HEK293 (cell line): ENCODE measurements around the gene CAMK2D.

Experiments
- CTCF ChIA-PET: fragments of 350-600 bp; formaldehyde crosslinking; extraction: SDS; loops from one replicate; lab custom pipeline; 2021; ENCODE audit warnings: antibody characterized with exemption; lab: Yijun Ruan, JAX
- POLR2A ChIA-PET: fragments of 300-600 bp; formaldehyde crosslinking; extraction: SDS; loops from one replicate; lab custom pipeline; 2020; ENCODE audit warnings: antibody characterized with exemption, inconsistent platforms; lab: Yijun Ruan, JAX
- H3K27ac ChIP-seq: fragments of 200-500 bp; sonication (Bioruptor generic); 2 replicates; pipeline ENCODE4 v1.5.1; 2014; ENCODE audit warnings: low read depth, low read length, control low read depth, inconsistent platforms; ENCODE audit errors: extremely low read depth
- H3K36me3 ChIP-seq, 2 experiments: fragments of 200-500 bp in 1 of 2; sonication (Bioruptor generic) in 1 of 2; 1 replicate in 1 of 2; 2 replicates in 1 of 2; pipeline ENCODE4 v1.5.1; 2014 to 2017; ENCODE audit warnings: inconsistent platforms in 2 of 2, low read length in 2 of 2; ENCODE audit not compliant: control insufficient read depth in 2 of 2, insufficient read depth in 1 of 2
- H3K4me1 ChIP-seq: fragments of 200-500 bp; sonication (Bioruptor generic); 2 replicates; pipeline ENCODE4 v1.5.1; 2014; ENCODE audit warnings: mild to moderate bottlenecking, low read length, inconsistent platforms; ENCODE audit not compliant: control insufficient read depth, insufficient read depth
- H3K4me3 ChIP-seq: 2 replicates; pipeline ENCODE4 v1.5.1; 2011; ENCODE audit warnings: low read depth, mild to moderate bottlenecking, control low read depth, low read length, moderate library complexity
- H3K9me3 ChIP-seq: fragments of 200-500 bp; sonication (Bioruptor generic); 2 replicates; pipeline ENCODE4 v1.5.1; 2014; ENCODE audit warnings: low read depth, low read length, inconsistent platforms; ENCODE audit not compliant: control insufficient read depth, insufficient read depth
- OSR2 ChIP-seq: fragments of 450-650 bp; formaldehyde crosslinking; IDR thresholded peaks from 2 replicates; pipeline ENCODE4 v1.5.1; 2016; ENCODE audit warnings: missing biosample characterization, missing genetic modification characterization
- SCRT1 ChIP-seq: fragments of 450-650 bp; formaldehyde crosslinking; IDR thresholded peaks from 2 replicates; pipeline ENCODE4 v1.5.1; 2016; ENCODE audit warnings: missing biosample characterization, missing genetic modification characterization, borderline replicate concordance
- ZBTB21 ChIP-seq: fragments of 450-650 bp; formaldehyde crosslinking; IDR thresholded peaks from 2 replicates; pipeline ENCODE4 v1.5.1; 2017; ENCODE audit warnings: missing biosample characterization, missing genetic modification characterization
- ZFP37 ChIP-seq: fragments of 450-650 bp; formaldehyde crosslinking; IDR thresholded peaks from 2 replicates; pipeline ENCODE4 v1.5.1; 2016; ENCODE audit warnings: missing biosample characterization, missing genetic modification characterization
- ZNF148 ChIP-seq: fragments of 450-650 bp; formaldehyde crosslinking; IDR thresholded peaks from 2 replicates; pipeline ENCODE4 v1.5.0; 2017; ENCODE audit warnings: missing biosample characterization, missing genetic modification characterization, borderline replicate concordance
- ZNF169 ChIP-seq: fragments of 450-650 bp; formaldehyde crosslinking; IDR thresholded peaks from 2 replicates; pipeline ENCODE4 v1.5.1; 2016; ENCODE audit warnings: missing biosample characterization, missing genetic modification characterization
- ZNF311 ChIP-seq: fragments of 450-650 bp; formaldehyde crosslinking; IDR thresholded peaks from 2 replicates; pipeline ENCODE4 v1.5.1; 2017; ENCODE audit warnings: missing biosample characterization, missing genetic modification characterization, borderline replicate concordance
- ZNF404 ChIP-seq: fragments of 450-650 bp; formaldehyde crosslinking; IDR thresholded peaks from 2 replicates; pipeline ENCODE4 v1.5.1; 2017; ENCODE audit warnings: missing biosample characterization, missing genetic modification characterization
- ZNF416 ChIP-seq: fragments of 450-650 bp; formaldehyde crosslinking; IDR thresholded peaks from 2 replicates; pipeline ENCODE4 v1.5.1; 2016; ENCODE audit warnings: missing biosample characterization, missing genetic modification characterization
- ZNF513 ChIP-seq: fragments of 450-650 bp; IDR thresholded peaks from 2 replicates; pipeline ENCODE4 v1.5.1; 2018; ENCODE audit warnings: missing biosample characterization, missing genetic modification characterization
- ZNF518A ChIP-seq: fragments of 450-650 bp; formaldehyde crosslinking; conservative IDR thresholded peaks from 2 replicates; pipeline ENCODE4 v1.5.1; 2016; ENCODE audit warnings: low read depth, missing biosample characterization, missing genetic modification characterization
- ZNF560 ChIP-seq: fragments of 450-650 bp; formaldehyde crosslinking; IDR thresholded peaks from 2 replicates; pipeline ENCODE4 v1.5.1; 2017; ENCODE audit warnings: missing biosample characterization, missing genetic modification characterization, borderline replicate concordance
- ZNF664 ChIP-seq: fragments of 450-650 bp; formaldehyde crosslinking; IDR thresholded peaks from 2 replicates; pipeline ENCODE4 v1.5.1; 2016; ENCODE audit warnings: missing biosample characterization, missing genetic modification characterization
- ZNF76 ChIP-seq: fragments of 450-650 bp; formaldehyde crosslinking; IDR thresholded peaks from 2 replicates; pipeline ENCODE4; 2016; ENCODE audit warnings: low read depth, missing biosample characterization, missing genetic modification characterization, borderline replicate concordance
- ZSCAN23 ChIP-seq: fragments of 450-650 bp; formaldehyde crosslinking; IDR thresholded peaks from 2 replicates; pipeline ENCODE4 v1.5.1; 2016; ENCODE audit warnings: missing biosample characterization, missing genetic modification characterization
- TF ChIP-seq, protein P1 (sequence below): fragments of 450-650 bp; formaldehyde crosslinking; IDR thresholded peaks from 2 replicates; pipeline ENCODE4 v1.5.1; 2016; ENCODE audit warnings: missing biosample characterization, missing genetic modification characterization
- TF ChIP-seq, protein P2 (sequence below): fragments of 450-650 bp; formaldehyde crosslinking; IDR thresholded peaks from 2 replicates; pipeline ENCODE4 v1.5.1; 2016; ENCODE audit warnings: missing biosample characterization, missing genetic modification characterization, borderline replicate concordance

Gene CAMK2D

GRCh38 chr4:113457886-113458285, 303.7 kb downstream of the CAMK2D start:
- Histone ChIP-seq H3K4me3 (no peak overlapping the region), H3K36me3 (peaks cover 0 to 6% of the 10 kb centered on the region in 2 experiments; a peak in 2 of 3 replicates), H3K4me1 (no peaks in the 10 kb centered on the region), H3K9me3 (no peaks in the 10 kb centered on the region), H3K27ac (no peak overlapping the region)
- ChIA-PET CTCF (no interaction called here), POLR2A (no interaction called here)
- TF ChIP-seq ZBTB21 (tag by site-specific recombination) (no peak), ZFP37 (tag by site-specific recombination) (no peak), ZNF664 (tag by site-specific recombination) (no peak), SCRT1 (tag by site-specific recombination) (no peak), ZNF560 (tag by site-specific recombination) (no peak), ZNF169 (no peak), OSR2 (tag by site-specific recombination) (no peak), ZNF518A (tag by site-specific recombination) (no peak), ZNF311 (tag by site-specific recombination) (no peak)
- TF ChIP-seq, protein P1, sequence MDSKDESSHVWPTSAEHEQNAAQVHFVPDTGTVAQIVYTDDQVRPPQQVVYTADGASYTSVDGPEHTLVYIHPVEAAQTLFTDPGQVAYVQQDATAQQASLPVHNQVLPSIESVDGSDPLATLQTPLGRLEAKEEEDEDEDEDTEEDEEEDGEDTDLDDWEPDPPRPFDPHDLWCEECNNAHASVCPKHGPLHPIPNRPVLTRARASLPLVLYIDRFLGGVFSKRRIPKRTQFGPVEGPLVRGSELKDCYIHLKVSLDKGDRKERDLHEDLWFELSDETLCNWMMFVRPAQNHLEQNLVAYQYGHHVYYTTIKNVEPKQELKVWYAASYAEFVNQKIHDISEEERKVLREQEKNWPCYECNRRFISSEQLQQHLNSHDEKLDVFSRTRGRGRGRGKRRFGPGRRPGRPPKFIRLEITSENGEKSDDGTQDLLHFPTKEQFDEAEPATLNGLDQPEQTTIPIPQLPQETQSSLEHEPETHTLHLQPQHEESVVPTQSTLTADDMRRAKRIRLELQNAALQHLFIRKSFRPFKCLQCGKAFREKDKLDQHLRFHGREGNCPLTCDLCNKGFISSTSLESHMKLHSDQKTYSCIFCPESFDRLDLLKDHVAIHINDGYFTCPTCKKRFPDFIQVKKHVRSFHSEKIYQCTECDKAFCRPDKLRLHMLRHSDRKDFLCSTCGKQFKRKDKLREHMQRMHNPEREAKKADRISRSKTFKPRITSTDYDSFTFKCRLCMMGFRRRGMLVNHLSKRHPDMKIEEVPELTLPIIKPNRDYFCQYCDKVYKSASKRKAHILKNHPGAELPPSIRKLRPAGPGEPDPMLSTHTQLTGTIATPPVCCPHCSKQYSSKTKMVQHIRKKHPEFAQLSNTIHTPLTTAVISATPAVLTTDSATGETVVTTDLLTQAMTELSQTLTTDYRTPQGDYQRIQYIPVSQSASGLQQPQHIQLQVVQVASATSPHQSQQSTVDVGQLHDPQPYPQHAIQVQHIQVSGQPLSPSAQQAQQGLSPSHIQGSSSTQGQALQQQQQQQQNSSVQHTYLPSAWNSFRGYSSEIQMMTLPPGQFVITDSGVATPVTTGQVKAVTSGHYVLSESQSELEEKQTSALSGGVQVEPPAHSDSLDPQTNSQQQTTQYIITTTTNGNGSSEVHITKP (tag by site-specific recombination): no peak
- TF ChIP-seq, protein P2, sequence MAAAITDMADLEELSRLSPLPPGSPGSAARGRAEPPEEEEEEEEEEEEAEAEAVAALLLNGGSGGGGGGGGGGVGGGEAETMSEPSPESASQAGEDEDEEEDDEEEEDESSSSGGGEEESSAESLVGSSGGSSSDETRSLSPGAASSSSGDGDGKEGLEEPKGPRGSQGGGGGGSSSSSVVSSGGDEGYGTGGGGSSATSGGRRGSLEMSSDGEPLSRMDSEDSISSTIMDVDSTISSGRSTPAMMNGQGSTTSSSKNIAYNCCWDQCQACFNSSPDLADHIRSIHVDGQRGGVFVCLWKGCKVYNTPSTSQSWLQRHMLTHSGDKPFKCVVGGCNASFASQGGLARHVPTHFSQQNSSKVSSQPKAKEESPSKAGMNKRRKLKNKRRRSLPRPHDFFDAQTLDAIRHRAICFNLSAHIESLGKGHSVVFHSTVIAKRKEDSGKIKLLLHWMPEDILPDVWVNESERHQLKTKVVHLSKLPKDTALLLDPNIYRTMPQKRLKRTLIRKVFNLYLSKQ (tag by site-specific recombination): no peak

- Histone ChIP-seq H3K36me3 (peaks cover 0 to 6% of the 10 kb centered on the region in 2 experiments; a peak in 2 of 3 replicates), H3K9me3 (no peaks in the 10 kb centered on the region), H3K4me1 (no peaks in the 10 kb centered on the region), H3K27ac (no peak overlapping the region), H3K4me3 (no peak overlapping the region)
- POLR2A ChIA-PET: no interaction called here
- TF ChIP-seq ZNF76 (tag by site-specific recombination): no peak
- no peak for TF ChIP-seq ZNF416 (tag by site-specific recombination)
- TF ChIP-seq ZSCAN23 (tag by site-specific recombination): no peak
- TF ChIP-seq ZNF404 (tag by site-specific recombination): no peak
- TF ChIP-seq ZNF148 (tag by site-specific recombination): no peak
- TF ChIP-seq ZNF513: no peak
- CTCF ChIA-PET: no interaction called here
Measured at GRCh38 chr4:113457121-113457520, 304.4 kb downstream of the CAMK2D start.
